Esophagus (tissue), 2 donors: ENCODE measurements around the gene GNS. TPM values are rescaled to one million over a fixed set of nuclear protein-coding genes. Genes with fewer than 3 reads are reported as not detected.
"Not testable (repeated sequence)": the region's sequence is repeated elsewhere in the genome, so short reads cannot be mapped to it uniquely, and the experiment has no call there.

Experiments used
- H3K27ac ChIP-seq, 2 donors: one replicate each; pipeline ENCODE4 v1.5.1; 2013; ENCODE audit warnings: low read depth in 2 of 2, mild to moderate bottlenecking in 2 of 2, inconsistent platforms in 1 of 2, low read length in 1 of 2, moderate library complexity in 1 of 2
- H3K27me3 ChIP-seq, 2 donors: one replicate each; pipeline ENCODE4 v1.6.1; 2013; ENCODE audit warnings: low read length in 2 of 2, control low read depth in 1 of 2, mild to moderate bottlenecking in 1 of 2; ENCODE audit not compliant: insufficient read depth in 2 of 2, control insufficient read depth in 1 of 2
- H3K36me3 ChIP-seq, 2 donors: one replicate each; pipeline ENCODE4 v1.6.1; 2013; ENCODE audit warnings: low read length in 1 of 2; ENCODE audit not compliant: control insufficient read depth in 2 of 2, insufficient read depth in 2 of 2
- H3K4me1 ChIP-seq, 2 donors: one replicate each; pipeline ENCODE4 v1.6.1; 2013; ENCODE audit warnings: low read length in 1 of 2; ENCODE audit not compliant: control insufficient read depth in 2 of 2, insufficient read depth in 2 of 2
- H3K4me3 ChIP-seq, 2 donors: one replicate each; pipeline ENCODE4 v1.5.1; 2013; ENCODE audit warnings: low read length in 2 of 2, mild to moderate bottlenecking in 2 of 2, low read depth in 1 of 2, moderate library complexity in 1 of 2
- H3K9me3 ChIP-seq, 2 donors: one replicate each; pipeline ENCODE4 v1.6.1; 2013; ENCODE audit warnings: mild to moderate bottlenecking in 2 of 2, low read depth in 1 of 2, low read length in 1 of 2, moderate library complexity in 1 of 2; ENCODE audit not compliant: control insufficient read depth in 2 of 2, insufficient read depth in 1 of 2
- WGBS, 2 donors: extraction: QIAGEN DNeasy Blood & Tissue Kit; methylation state at CpG; one replicate each; pipeline ENCODE4 v1.1.7; 2013; 5-methylcytosine and 5-hydroxymethylcytosine counted together
- polyA plus RNA-seq, 2 donors: library from polyadenylated mRNA; stranded (reverse); fragments of 200-250 nt; gene quantifications; one replicate each; pipeline ENCODE4 v1.2.3, GENCODE V29; 2013
- donor health status: healthy with polysubstance abuse.
- donor health status: Bipolar disorder and iron deficiency.

The GNS gene
- polyA plus RNA-seq, 2 donors: 3.3 to 9.9 TPM

GRCh38 chr12:64694130-64695040, 64.8 kb downstream of the GNS start:
- Histone ChIP-seq H3K9me3 (no peaks in the 10 kb centered on the region), H3K27ac (no peak overlapping the region), H3K27me3 (no peaks in the 10 kb centered on the region), H3K4me1 (no peaks in the 10 kb centered on the region), H3K4me3 (no peak overlapping the region), H3K36me3 (peaks cover 5% of the 10 kb centered on the region in 2 donors)
- 79 to 81% methylated on average over 18 of the region's 18 CpGs for WGBS, 2 donors

DNA sequence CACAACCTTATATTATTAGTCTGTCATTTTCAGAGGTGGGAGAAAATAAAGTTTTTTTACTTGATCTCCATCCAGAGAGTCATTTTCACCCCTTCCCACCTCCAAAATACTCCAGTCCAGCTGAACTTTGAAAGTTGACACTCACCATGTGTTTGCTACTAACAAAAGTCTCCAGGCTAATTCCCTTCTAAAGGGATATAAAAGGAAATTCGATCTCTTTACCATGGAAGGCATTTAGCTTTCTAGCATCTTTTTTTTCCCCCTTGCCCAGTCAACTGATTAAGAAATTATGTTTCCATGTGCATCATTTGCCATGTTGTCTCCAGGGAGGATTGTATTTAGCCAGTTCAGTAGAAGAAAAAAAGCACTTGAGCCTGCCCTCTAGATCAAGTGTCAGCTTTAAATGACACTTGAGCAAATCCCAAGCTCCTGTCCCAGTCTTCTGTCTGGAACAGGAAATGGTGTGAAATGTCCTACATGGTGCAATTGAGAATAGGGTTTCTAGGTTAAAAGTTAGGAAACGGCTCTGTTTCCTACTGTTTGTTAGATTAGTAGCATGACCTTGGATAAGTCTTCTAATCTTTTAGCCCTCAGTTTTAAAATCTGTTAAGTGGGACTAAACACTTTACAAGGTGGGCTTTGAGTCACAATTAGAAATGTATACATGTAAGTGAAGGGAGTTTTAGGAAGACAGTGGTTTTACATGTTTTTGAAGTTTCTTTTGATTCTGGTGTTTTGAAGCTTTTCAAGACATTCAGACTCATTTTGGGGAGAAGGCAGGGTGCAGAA, 67.2 kb downstream of the GNS start:
- no peaks in the 10 kb centered on the region for H3K9me3 ChIP-seq
- H3K27ac ChIP-seq: no peak overlapping the region
- 48 to 54% methylated on average over 2 of the region's 2 CpGs for WGBS, 2 donors
- no peaks in the 10 kb centered on the region for H3K27me3 ChIP-seq
- no peaks in the 10 kb centered on the region for H3K4me1 ChIP-seq
- no peak overlapping the region for H3K4me3 ChIP-seq
- peaks cover 5 to 10% of the 10 kb centered on the region in 2 donors for H3K36me3 ChIP-seq

- Histone ChIP-seq H3K27ac (no peak overlapping the region), H3K36me3 (peaks cover 5 to 10% of the 10 kb centered on the region in 2 donors), H3K4me3 (no peak overlapping the region), H3K4me1 (no peaks in the 10 kb centered on the region), H3K9me3 (no peaks in the 10 kb centered on the region), H3K27me3 (no peaks in the 10 kb centered on the region)
- WGBS, 2 donors: 94 to 95% methylated on average over 6 of the region's 6 CpGs
These were observed 67.9 kb downstream of the GNS start for GRCh38 chr12:64691227-64691794.

DNA sequence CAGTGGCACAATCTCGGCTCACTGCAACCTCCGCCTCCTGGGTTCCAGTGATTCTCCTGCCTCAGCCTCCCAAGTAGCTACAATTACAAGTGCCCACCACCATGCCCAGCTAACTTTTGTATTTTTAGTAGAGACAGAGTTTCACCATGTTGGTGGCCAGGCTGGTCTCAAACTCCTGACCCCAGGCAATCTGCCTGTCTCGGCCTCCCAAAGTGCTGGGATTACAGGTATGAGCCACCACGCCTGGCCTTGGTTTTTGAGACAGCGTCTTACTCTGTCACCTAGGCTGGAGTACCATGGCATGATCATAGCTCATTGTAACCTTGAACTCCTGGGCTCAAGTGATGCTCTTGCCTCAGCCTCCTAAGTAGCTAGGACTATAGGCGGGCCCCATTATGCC, 69.0 kb downstream of the GNS start:
- H3K4me1 ChIP-seq, H3K27me3 ChIP-seq, H3K4me3 ChIP-seq, H3K36me3 ChIP-seq, H3K9me3 ChIP-seq, H3K27ac ChIP-seq: not testable (repeated sequence)
- WGBS, 2 donors: 95 to 97% methylated on average over 6 of the region's 6 CpGs

- Histone ChIP-seq H3K4me1 (no peaks in the 10 kb centered on the region), H3K9me3 (no peaks in the 10 kb centered on the region), H3K27ac (peak overlapping the region in 1 of 2 donors; percentile 7), H3K4me3 (no peak overlapping the region), H3K27me3 (no peaks in the 10 kb centered on the region), H3K36me3 (peaks cover 0 to 5% of the 10 kb centered on the region in 2 donors)
- WGBS, 2 donors: 84 to 85% methylated on average over 7 of the region's 7 CpGs
These were observed 70.5 kb downstream of the GNS start for GRCh38 chr12:64688715-64689114.

DNA sequence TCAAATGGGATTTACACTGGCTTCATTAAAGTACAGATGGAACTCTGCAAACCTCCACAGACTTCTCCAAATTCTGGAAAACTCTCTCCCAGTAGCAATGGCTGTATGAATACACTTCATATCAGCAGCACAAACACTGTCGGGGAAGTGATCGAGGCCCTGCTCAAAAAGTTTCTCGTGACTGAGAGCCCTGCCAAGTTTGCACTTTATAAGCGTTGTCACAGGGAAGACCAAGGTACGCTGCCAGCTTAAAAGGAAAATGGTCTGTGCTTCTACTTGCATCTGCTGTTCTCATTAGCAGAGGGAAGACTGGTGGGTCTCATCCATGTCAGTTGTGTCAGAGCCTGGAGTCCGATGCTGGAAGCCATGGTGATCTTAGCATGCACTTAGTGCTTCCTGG, 71.0 kb downstream of the GNS start:
- H3K9me3 ChIP-seq: no peaks in the 10 kb centered on the region
- no peaks in the 10 kb centered on the region for H3K4me1 ChIP-seq
- H3K27me3 ChIP-seq: no peaks in the 10 kb centered on the region
- 64 to 67% methylated on average over 6 of the region's 6 CpGs for WGBS, 2 donors
- no peak overlapping the region for H3K4me3 ChIP-seq
- H3K27ac ChIP-seq: peak overlapping the region in 1 of 2 donors; percentile 7
- H3K36me3 ChIP-seq: peaks cover 0 to 5% of the 10 kb centered on the region in 2 donors

- no peak overlapping the region for H3K4me3 ChIP-seq
- 59 to 61% methylated on average over 5 of the region's 5 CpGs for WGBS, 2 donors
- H3K9me3 ChIP-seq: no peaks in the 10 kb centered on the region
- H3K36me3 ChIP-seq: peaks cover 0 to 5% of the 10 kb centered on the region in 2 donors
- no peaks in the 10 kb centered on the region for H3K4me1 ChIP-seq
- no peaks in the 10 kb centered on the region for H3K27me3 ChIP-seq
- H3K27ac ChIP-seq: peak overlapping the region in 1 of 2 donors; percentile 50
These were observed 71.4 kb downstream of the GNS start for GRCh38 chr12:64687816-64688215.

DNA sequence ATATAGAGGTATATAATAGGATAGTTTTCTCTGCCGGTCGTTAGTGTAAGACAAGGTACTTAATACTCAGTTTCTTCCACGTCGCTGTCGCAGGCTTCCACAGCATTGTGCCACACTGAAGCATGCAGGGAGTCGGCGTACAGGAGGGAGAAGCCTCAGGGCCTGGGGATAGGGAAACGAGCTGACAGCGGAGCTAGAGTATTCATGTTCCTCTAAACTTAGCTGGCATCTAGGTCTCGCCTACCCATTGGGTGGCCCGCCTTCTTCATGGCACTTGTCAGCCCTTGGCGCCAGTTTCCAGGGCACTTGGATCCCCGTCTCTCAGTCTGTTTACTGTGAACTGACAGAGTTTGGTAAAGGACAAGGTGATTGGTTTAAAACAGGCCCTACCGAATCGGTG, 73.6 kb downstream of the GNS start:
- no peaks in the 10 kb centered on the region for H3K4me1 ChIP-seq
- no peaks in the 10 kb centered on the region for H3K27me3 ChIP-seq
- H3K4me3 ChIP-seq: no peak overlapping the region
- no peak overlapping the region for H3K27ac ChIP-seq
- no peaks in the 10 kb centered on the region for H3K9me3 ChIP-seq
- 92 to 93% methylated on average over 15 of the region's 15 CpGs for WGBS, 2 donors
- peaks cover 0 to 5% of the 10 kb centered on the region in 2 donors for H3K36me3 ChIP-seq

GRCh38 chr12:64685050-64685449, 74.2 kb downstream of the GNS start:
- no peaks in the 10 kb centered on the region for H3K9me3 ChIP-seq
- H3K36me3 ChIP-seq: peaks cover 0 to 5% of the 10 kb centered on the region in 2 donors
- WGBS, 2 donors: 89 to 94% methylated on average over 6 of the region's 6 CpGs
- no peak overlapping the region for H3K27ac ChIP-seq
- no peaks in the 10 kb centered on the region for H3K4me1 ChIP-seq
- H3K27me3 ChIP-seq: no peaks in the 10 kb centered on the region
- H3K4me3 ChIP-seq: no peak overlapping the region
